ENCODE results near the gene RASSF5. TPM values are rescaled to one million over a fixed set of nuclear protein-coding genes. Genes with fewer than 3 reads are reported as not detected.
A peak's percentile ranks its signal among the peaks of the same experiment; 100 is the strongest.

Gene RASSF5
- total RNA-seq, 2 experiments from 2014 or later: 153 to 156 TPM

- ATAC-seq (ENCODE audit: poor library complexity) (no peak), DNase-seq (peak in 4 of 14 experiments; percentile 19 to 75 (median 60))
- H3K27me3 ChIP-seq (ENCODE audit: control insufficient read depth in 1 of 2, insufficient read depth in 2 of 2, low read length in 2 of 2): no peaks in the 10 kb centered on the region
- intact Hi-C loops (cut with DNase I, micrococcal nuclease): no loop called here
- no peak for TF ChIP-seq CTCF (IDR thresholded peaks at IDR 0.05)
- peak overlapping the region in 1 of 2 donors; percentile 18 for H3K27ac ChIP-seq (ENCODE audit: low read depth in 1 of 2, low read length in 2 of 2)
- H3K4me3 ChIP-seq (ENCODE audit: low read length): no peak overlapping the region
- peaks cover 2% of the 10 kb centered on the region for H3K36me3 ChIP-seq (ENCODE audit: insufficient read depth, low read length)
- ChIA-PET POLR2A (no interaction called here), CTCF (interaction anchor here (1.1 kb wide), 1 partner anchor 12 kb away, joined by 4 read pairs; no protein-coding TSS in a partner anchor)
- Mint-ChIP-seq H3K36me3 (ENCODE audit: low read depth) (peaks cover 28% of the 10 kb centered on the region), H3K27ac (peak overlapping the region; percentile 61), H3K4me1 (ENCODE audit: low read depth) (peaks cover 70% of the 10 kb centered on the region), H3K27me3 (no peaks in the 10 kb centered on the region), H3K9me3 (no peaks in the 10 kb centered on the region), H3K4me3 (peak overlapping the region; percentile 88)
- H3K4me1 ChIP-seq (ENCODE audit: insufficient read depth, low read length): peaks cover 71% of the 10 kb centered on the region
- H3K9me3 ChIP-seq (ENCODE audit: control insufficient read depth in 1 of 2, insufficient read depth in 1 of 2, low read length in 2 of 2): no peaks in the 10 kb centered on the region
These were observed 39.4 kb upstream of the RASSF5 start for GRCh38 chr1:206467915-206468314.

GRCh38 chr1:206468571-206468970 lies 38.8 kb upstream of the RASSF5 start:
- no peak for TF ChIP-seq CTCF (IDR thresholded peaks at IDR 0.05)
- intact Hi-C loops (cut with DNase I, micrococcal nuclease): no loop called here
- ATAC-seq (ENCODE audit: poor library complexity) (no peak), DNase-seq (peak in 1 of 14 experiments; percentile 17)
- H3K27ac ChIP-seq (ENCODE audit: low read depth in 1 of 2, low read length in 2 of 2): no peak overlapping the region
- Mint-ChIP-seq H3K4me3 (peak overlapping the region; percentile 88), H3K9me3 (no peaks in the 10 kb centered on the region), H3K27me3 (no peaks in the 10 kb centered on the region), H3K36me3 (ENCODE audit: low read depth) (peaks cover 35% of the 10 kb centered on the region), H3K27ac (peak overlapping the region; percentile 61), H3K4me1 (ENCODE audit: low read depth) (peaks cover 76% of the 10 kb centered on the region)
- H3K36me3 ChIP-seq (ENCODE audit: insufficient read depth, low read length): peaks cover 9% of the 10 kb centered on the region
- H3K4me3 ChIP-seq (ENCODE audit: low read length): no peak overlapping the region
- H3K27me3 ChIP-seq (ENCODE audit: control insufficient read depth in 1 of 2, insufficient read depth in 2 of 2, low read length in 2 of 2): no peaks in the 10 kb centered on the region
- peaks cover 75% of the 10 kb centered on the region for H3K4me1 ChIP-seq (ENCODE audit: insufficient read depth, low read length)
- H3K9me3 ChIP-seq (ENCODE audit: control insufficient read depth in 1 of 2, insufficient read depth in 1 of 2, low read length in 2 of 2): no peaks in the 10 kb centered on the region
- POLR2A ChIA-PET: interaction anchor here (2.8 kb wide), 1 partner anchor 11 kb away, joined by 21 read pairs; no protein-coding TSS in a partner anchor
- CTCF ChIA-PET: interaction anchor here (3.2 kb wide), 1 partner anchor 11 kb away, joined by 15 read pairs; no protein-coding TSS in a partner anchor

GRCh38 chr1:206469411-206469932 lies 37.9 kb upstream of the RASSF5 start:
- CTCF ChIA-PET: interaction anchor here (0.9 to 3.2 kb wide), 7 partner anchors 8 to 878 kb away, joined by 3 to 21 read pairs (median 3); partner anchors contain the start of gene DYRK3
- Mint-ChIP-seq H3K27me3 (no peaks in the 10 kb centered on the region), H3K27ac (peak overlapping the region; percentile 79), H3K4me1 (ENCODE audit: low read depth) (peaks cover 76% of the 10 kb centered on the region), H3K36me3 (ENCODE audit: low read depth) (peaks cover 43% of the 10 kb centered on the region), H3K9me3 (no peaks in the 10 kb centered on the region), H3K4me3 (peak overlapping the region; percentile 88)
- Histone ChIP-seq H3K9me3 (ENCODE audit: control insufficient read depth in 1 of 2, insufficient read depth in 1 of 2, low read length in 2 of 2) (no peaks in the 10 kb centered on the region), H3K27ac (ENCODE audit: low read depth in 1 of 2, low read length in 2 of 2) (peak overlapping the region; percentile 35 to 61), H3K36me3 (ENCODE audit: insufficient read depth, low read length) (peaks cover 17% of the 10 kb centered on the region), H3K4me1 (ENCODE audit: insufficient read depth, low read length) (peaks cover 82% of the 10 kb centered on the region), H3K27me3 (ENCODE audit: control insufficient read depth in 1 of 2, insufficient read depth in 2 of 2, low read length in 2 of 2) (no peaks in the 10 kb centered on the region), H3K4me3 (ENCODE audit: low read length) (peak overlapping the region; percentile 99)
- DNase-seq: peak in 9 of 14 experiments; percentile 15 to 76 (median 43)
- POLR2A ChIA-PET: interaction anchor here (0.7 to 3.5 kb wide), 14 partner anchors 10 to 453 kb away, joined by 3 to 21 read pairs (median 5); partner anchors contain the start of genes DYRK3, EIF2D, FCMR and RASSF5
- no peak for TF ChIP-seq CTCF (IDR thresholded peaks at IDR 0.05)
- intact Hi-C loops (cut with DNase I, micrococcal nuclease): no loop called here
- no peak for ATAC-seq (ENCODE audit: poor library complexity)

Measured in CD4-positive, alpha-beta T cell (primary cell).